Measurements from ENCODE around the gene HSPBAP1.

- TF ChIP-seq CTCF (conservative IDR thresholded peaks at IDR 0.05; ENCODE audit: low read depth, low read length) (no peak), EZH2 (IDR thresholded peaks at IDR 0.05; ENCODE audit: low read length, unreplicated experiment) (no peak), EZH2phosphoT487 (IDR thresholded peaks at IDR 0.05; ENCODE audit: borderline replicate concordance, low read length) (no peak)
Measured at GRCh38 chr3:122772827-122773226, 20.8 kb downstream of the HSPBAP1 start.

All from PC-3 (cell line).